ENCODE measurements around the gene KLF15. TPM values are rescaled to one million over a fixed set of nuclear protein-coding genes. Genes with fewer than 3 reads are reported as not detected.

The KLF15 gene
- total RNA-seq, 1 experiment from 2014 or later, result 3.3 TPM

DNA sequence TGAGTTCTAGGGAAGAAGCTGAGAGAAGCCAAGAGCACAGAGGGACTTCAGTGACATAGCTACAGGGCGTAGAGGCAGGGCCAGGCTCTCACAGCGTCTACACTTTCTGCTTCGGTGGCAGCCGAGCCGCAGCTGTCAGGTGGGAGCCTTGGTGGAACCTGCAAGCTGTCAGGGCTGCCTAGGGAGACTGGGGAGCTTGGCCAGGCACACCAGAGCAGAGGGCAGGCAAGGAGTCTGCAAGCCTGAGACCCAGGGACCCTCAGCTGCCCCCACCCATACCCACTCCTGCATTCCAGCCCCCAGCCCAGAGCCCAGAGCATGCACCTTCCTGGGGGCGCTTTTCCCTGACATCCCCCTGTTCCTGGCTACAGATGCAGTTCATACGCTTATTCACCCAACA is 13.4 kb upstream of the KLF15 start:
- ATAC-seq, result no peak
- Histone ChIP-seq H4K20me1 (ENCODE audit: insufficient read depth) (no peaks in the 10 kb centered on the region), H3K4me2 (ENCODE audit: low read length) (no peak overlapping the region), H3K9me2 (ENCODE audit: insufficient read depth) (no peaks in the 10 kb centered on the region), H2AFZ (ENCODE audit: low read depth, low read length, poor library complexity, severe bottlenecking) (no peak overlapping the region), H3K9me3 (ENCODE audit: control insufficient read depth in 1 of 2, insufficient read depth in 1 of 2, low read depth in 1 of 2, low read length in 2 of 2) (no peaks in the 10 kb centered on the region), H3K27me3 (ENCODE audit: insufficient read depth, low read length) (no peaks in the 10 kb centered on the region), H3K4me1 (ENCODE audit: control insufficient read depth in 1 of 2, insufficient read depth in 2 of 2, low read length in 2 of 2) (no peaks in the 10 kb centered on the region), H3K9ac (ENCODE audit: low read length) (no peak overlapping the region), H3K36me3 (ENCODE audit: control insufficient read depth in 1 of 2, insufficient read depth in 2 of 2, low read length in 2 of 2) (no peaks in the 10 kb centered on the region), H3K27ac (ENCODE audit: low read depth, low read length) (no peak overlapping the region), H3K4me3 (replicated peaks in 1 of 2; ENCODE audit: low read depth in 1 of 2, low read length in 2 of 2) (no peak overlapping the region), H3K79me2 (ENCODE audit: insufficient read depth, low read length) (no peaks in the 10 kb centered on the region)
- RAD21 ChIA-PET (ENCODE audit: low non-redundant PET in 1 of 2, low total read pairs in 2 of 2, uncharacterized antibody in 2 of 2, unreplicated experiment in 2 of 2), result interaction anchor here in 1 of 2 experiments (0.5 kb wide), 1 partner anchor 93 kb away, joined by 3 read pairs; no protein-coding TSS in a partner anchor
- POLR2A ChIA-PET, result no interaction called here
- BruUV-seq (replicated peaks), result no TSS peak
- CTCF ChIA-PET, result no interaction called here
- intact Hi-C loops (cut with micrococcal nuclease), result no loop called here
- TF ChIP-seq SIN3A (IDR thresholded peaks at IDR 0.05; ENCODE audit: low read depth) (no peak), JUND (IDR thresholded peaks at IDR 0.05) (no peak), EZH2phosphoT487 (IDR thresholded peaks at IDR 0.05; ENCODE audit: borderline replicate concordance) (no peak), POLR2A (IDR thresholded peaks at IDR 0.05; ENCODE audit: borderline replicate concordance, extremely low read depth, insufficient read depth, insufficient read length) (no peak), EZH2 (IDR thresholded peaks at IDR 0.05) (no peak), EGR1 (IDR thresholded peaks at IDR 0.05; ENCODE audit: low read depth) (no peak), SP1 (IDR thresholded peaks at IDR 0.05; ENCODE audit: low read depth) (no peak), SRF (IDR thresholded peaks at IDR 0.05; ENCODE audit: low read depth) (no peak), POLR2AphosphoS5 (IDR thresholded peaks at IDR 0.05; ENCODE audit: low read depth, low read length) (no peak), YY1 (IDR thresholded peaks at IDR 0.05; ENCODE audit: extremely low read depth, insufficient replicate concordance, low read depth, low read length) (no peak), ZNF274 (IDR thresholded peaks at IDR 0.05; ENCODE audit: low read depth, low read length) (no peak), TCF7L2 (IDR thresholded peaks at IDR 0.05; ENCODE audit: borderline replicate concordance, extremely low read depth, insufficient read depth, insufficient read length) (no peak)
- TF ChIP-seq, protein P1, sequence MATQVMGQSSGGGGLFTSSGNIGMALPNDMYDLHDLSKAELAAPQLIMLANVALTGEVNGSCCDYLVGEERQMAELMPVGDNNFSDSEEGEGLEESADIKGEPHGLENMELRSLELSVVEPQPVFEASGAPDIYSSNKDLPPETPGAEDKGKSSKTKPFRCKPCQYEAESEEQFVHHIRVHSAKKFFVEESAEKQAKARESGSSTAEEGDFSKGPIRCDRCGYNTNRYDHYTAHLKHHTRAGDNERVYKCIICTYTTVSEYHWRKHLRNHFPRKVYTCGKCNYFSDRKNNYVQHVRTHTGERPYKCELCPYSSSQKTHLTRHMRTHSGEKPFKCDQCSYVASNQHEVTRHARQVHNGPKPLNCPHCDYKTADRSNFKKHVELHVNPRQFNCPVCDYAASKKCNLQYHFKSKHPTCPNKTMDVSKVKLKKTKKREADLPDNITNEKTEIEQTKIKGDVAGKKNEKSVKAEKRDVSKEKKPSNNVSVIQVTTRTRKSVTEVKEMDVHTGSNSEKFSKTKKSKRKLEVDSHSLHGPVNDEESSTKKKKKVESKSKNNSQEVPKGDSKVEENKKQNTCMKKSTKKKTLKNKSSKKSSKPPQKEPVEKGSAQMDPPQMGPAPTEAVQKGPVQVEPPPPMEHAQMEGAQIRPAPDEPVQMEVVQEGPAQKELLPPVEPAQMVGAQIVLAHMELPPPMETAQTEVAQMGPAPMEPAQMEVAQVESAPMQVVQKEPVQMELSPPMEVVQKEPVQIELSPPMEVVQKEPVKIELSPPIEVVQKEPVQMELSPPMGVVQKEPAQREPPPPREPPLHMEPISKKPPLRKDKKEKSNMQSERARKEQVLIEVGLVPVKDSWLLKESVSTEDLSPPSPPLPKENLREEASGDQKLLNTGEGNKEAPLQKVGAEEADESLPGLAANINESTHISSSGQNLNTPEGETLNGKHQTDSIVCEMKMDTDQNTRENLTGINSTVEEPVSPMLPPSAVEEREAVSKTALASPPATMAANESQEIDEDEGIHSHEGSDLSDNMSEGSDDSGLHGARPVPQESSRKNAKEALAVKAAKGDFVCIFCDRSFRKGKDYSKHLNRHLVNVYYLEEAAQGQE (IDR thresholded peaks at IDR 0.05; ENCODE audit: low read depth), result no peak
- TF ChIP-seq, protein P2, sequence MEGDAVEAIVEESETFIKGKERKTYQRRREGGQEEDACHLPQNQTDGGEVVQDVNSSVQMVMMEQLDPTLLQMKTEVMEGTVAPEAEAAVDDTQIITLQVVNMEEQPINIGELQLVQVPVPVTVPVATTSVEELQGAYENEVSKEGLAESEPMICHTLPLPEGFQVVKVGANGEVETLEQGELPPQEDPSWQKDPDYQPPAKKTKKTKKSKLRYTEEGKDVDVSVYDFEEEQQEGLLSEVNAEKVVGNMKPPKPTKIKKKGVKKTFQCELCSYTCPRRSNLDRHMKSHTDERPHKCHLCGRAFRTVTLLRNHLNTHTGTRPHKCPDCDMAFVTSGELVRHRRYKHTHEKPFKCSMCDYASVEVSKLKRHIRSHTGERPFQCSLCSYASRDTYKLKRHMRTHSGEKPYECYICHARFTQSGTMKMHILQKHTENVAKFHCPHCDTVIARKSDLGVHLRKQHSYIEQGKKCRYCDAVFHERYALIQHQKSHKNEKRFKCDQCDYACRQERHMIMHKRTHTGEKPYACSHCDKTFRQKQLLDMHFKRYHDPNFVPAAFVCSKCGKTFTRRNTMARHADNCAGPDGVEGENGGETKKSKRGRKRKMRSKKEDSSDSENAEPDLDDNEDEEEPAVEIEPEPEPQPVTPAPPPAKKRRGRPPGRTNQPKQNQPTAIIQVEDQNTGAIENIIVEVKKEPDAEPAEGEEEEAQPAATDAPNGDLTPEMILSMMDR (IDR thresholded peaks at IDR 0.05 in 2 of 3, conservative IDR thresholded peaks at IDR 0.05 in 1 of 3; ENCODE audit: borderline replicate concordance in 1 of 3, insufficient read depth in 1 of 3, low read depth in 2 of 3, low read length in 2 of 3), result no peak
- TF ChIP-seq, protein P3, sequence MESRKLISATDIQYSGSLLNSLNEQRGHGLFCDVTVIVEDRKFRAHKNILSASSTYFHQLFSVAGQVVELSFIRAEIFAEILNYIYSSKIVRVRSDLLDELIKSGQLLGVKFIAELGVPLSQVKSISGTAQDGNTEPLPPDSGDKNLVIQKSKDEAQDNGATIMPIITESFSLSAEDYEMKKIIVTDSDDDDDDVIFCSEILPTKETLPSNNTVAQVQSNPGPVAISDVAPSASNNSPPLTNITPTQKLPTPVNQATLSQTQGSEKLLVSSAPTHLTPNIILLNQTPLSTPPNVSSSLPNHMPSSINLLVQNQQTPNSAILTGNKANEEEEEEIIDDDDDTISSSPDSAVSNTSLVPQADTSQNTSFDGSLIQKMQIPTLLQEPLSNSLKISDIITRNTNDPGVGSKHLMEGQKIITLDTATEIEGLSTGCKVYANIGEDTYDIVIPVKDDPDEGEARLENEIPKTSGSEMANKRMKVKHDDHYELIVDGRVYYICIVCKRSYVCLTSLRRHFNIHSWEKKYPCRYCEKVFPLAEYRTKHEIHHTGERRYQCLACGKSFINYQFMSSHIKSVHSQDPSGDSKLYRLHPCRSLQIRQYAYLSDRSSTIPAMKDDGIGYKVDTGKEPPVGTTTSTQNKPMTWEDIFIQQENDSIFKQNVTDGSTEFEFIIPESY (IDR thresholded peaks at IDR 0.05; ENCODE audit: extremely low read depth, insufficient replicate concordance, low read length), result no peak
- TF ChIP-seq, protein P4, sequence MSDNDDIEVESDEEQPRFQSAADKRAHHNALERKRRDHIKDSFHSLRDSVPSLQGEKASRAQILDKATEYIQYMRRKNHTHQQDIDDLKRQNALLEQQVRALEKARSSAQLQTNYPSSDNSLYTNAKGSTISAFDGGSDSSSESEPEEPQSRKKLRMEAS (IDR thresholded peaks at IDR 0.05), result no peak
- no peak for DNase-seq (ENCODE audit: low read depth, low spot score)

Data from HCT116 (cell line).